GM21723 (cell line): ENCODE results near the gene SERTAD4.
"Not testable (repeated sequence)": the region's sequence is repeated elsewhere in the genome, so short reads cannot be mapped to it uniquely, and the experiment has no call there.

ENCODE experiments used
- ATAC-seq: cut with Tn5 transposase; IDR thresholded peaks from one replicate; pipeline ENCODE4 v1.9.1; 2021; ENCODE audit warnings: mild to moderate bottlenecking, moderate library complexity; ENCODE audit not compliant: unreplicated experiment

Gene SERTAD4

GRCh38 chr1:210232511-210233215 is at the start of gene SERTAD4:
Gene SERTAD4, plus strand, starts transcription at chr1:210232796. Its CDS starts 5,165 bp downstream, at chr1:210237961.
- no peak for ATAC-seq

- no peak for ATAC-seq
Measured at GRCh38 chr1:210185063-210185462, 47.5 kb upstream of the SERTAD4 start.

- not testable (repeated sequence) for ATAC-seq
Measured at GRCh38 chr1:210187849-210188606, 44.6 kb upstream of the SERTAD4 start.

- no peak for ATAC-seq
Measured at GRCh38 chr1:210189426-210189825, 43.2 kb upstream of the SERTAD4 start.

- ATAC-seq, result no peak
Measured at GRCh38 chr1:210195635-210196160, 36.9 kb upstream of the SERTAD4 start.

GRCh38 chr1:210196266-210196665 is 36.3 kb upstream of the SERTAD4 start:
- not testable (repeated sequence) for ATAC-seq

- no peak for ATAC-seq
Measured at GRCh38 chr1:210198840-210199239, 33.8 kb upstream of the SERTAD4 start.

GRCh38 chr1:210200124-210200736 is 32.4 kb upstream of the SERTAD4 start:
- ATAC-seq, result no peak

- ATAC-seq, result no peak
Measured at GRCh38 chr1:210201681-210202080, 30.9 kb upstream of the SERTAD4 start.

- no peak for ATAC-seq
Measured at GRCh38 chr1:210207597-210208450, 24.8 kb upstream of the SERTAD4 start.

- no peak for ATAC-seq
Measured at GRCh38 chr1:210213335-210213734, 19.3 kb upstream of the SERTAD4 start.

- ATAC-seq, result no peak
Measured at GRCh38 chr1:210214573-210215409, 17.8 kb upstream of the SERTAD4 start.

- ATAC-seq, result no peak
Measured at GRCh38 chr1:210217482-210217881, 15.1 kb upstream of the SERTAD4 start.

- no peak for ATAC-seq
Measured at GRCh38 chr1:210218047-210218446, 14.5 kb upstream of the SERTAD4 start.

- no peak for ATAC-seq
Measured at GRCh38 chr1:210222340-210223006, 10.1 kb upstream of the SERTAD4 start.

- ATAC-seq, result no peak
Measured at GRCh38 chr1:210223226-210223904, 9.2 kb upstream of the SERTAD4 start.

- no peak for ATAC-seq
Measured at GRCh38 chr1:210228158-210228557, 4.4 kb upstream of the SERTAD4 start.

GRCh38 chr1:210230149-210230695 is 2.4 kb upstream of the SERTAD4 start:
- no peak for ATAC-seq
